HepG2 (cell line): ENCODE measurements around the gene SIK3. TPM values are rescaled to one million over a fixed set of nuclear protein-coding genes. Genes with fewer than 3 reads are reported as not detected.

Source experiments
- CREM ChIP-seq, 2 experiments: sonication (generic) in 1 of 2; formaldehyde crosslinking in 1 of 2; IDR thresholded peaks; 2 replicates each; pipeline versions ENCODE4 v1.4.0 to v1.6.1; 2016 to 2020; ENCODE audit warnings: antibody characterized with exemption in 1 of 2, mild to moderate bottlenecking in 1 of 2, missing genetic modification reagents in 1 of 2
- FOXC1 ChIP-seq: sonication (generic); formaldehyde crosslinking; IDR thresholded peaks from 2 replicates; pipeline ENCODE4 v1.8.0; 2022; ENCODE audit warnings: mild to moderate bottlenecking, missing genetic modification reagents, borderline replicate concordance
- GATAD1 ChIP-seq: IDR thresholded peaks from 2 replicates; pipeline ENCODE4 v1.6.1; 2016; ENCODE audit warnings: missing genetic modification reagents, missing compliant biosample characterization
- KAT2B ChIP-seq: fragments of 150-350 bp; IDR thresholded peaks from 2 replicates; pipeline ENCODE4 v1.6.1; 2014; ENCODE audit warnings: low read depth, low read length, borderline replicate concordance
- MTA1 ChIP-seq: sonication (generic); formaldehyde crosslinking; IDR thresholded peaks from 2 replicates; pipeline ENCODE4 v1.4.0; 2020; ENCODE audit warnings: missing genetic modification reagents, mild to moderate bottlenecking, borderline replicate concordance
- NFKBIZ ChIP-seq: IDR thresholded peaks from 2 replicates; pipeline ENCODE4 v1.6.1; 2018; ENCODE audit warnings: missing genetic modification reagents, missing compliant biosample characterization
- NR3C1 ChIP-seq: sonication (generic); formaldehyde crosslinking; IDR thresholded peaks from 2 replicates; pipeline ENCODE4 v1.4.0; 2020; ENCODE audit warnings: missing genetic modification reagents
- PHF20 ChIP-seq: sonication (generic); formaldehyde crosslinking; IDR thresholded peaks from 2 replicates; pipeline ENCODE4 v1.5.0; 2020; ENCODE audit warnings: mild to moderate bottlenecking, missing genetic modification reagents
- REPIN1 ChIP-seq: sonication (generic); formaldehyde crosslinking; IDR thresholded peaks from 2 replicates; pipeline ENCODE4 v1.8.0; 2022; ENCODE audit warnings: missing genetic modification reagents, low read depth, mild to moderate bottlenecking, borderline replicate concordance
- SCMH1 ChIP-seq: sonication (generic); formaldehyde crosslinking; IDR thresholded peaks from 2 replicates; pipeline ENCODE4 v1.9.0; 2021; ENCODE audit warnings: missing genetic modification reagents, mild to moderate bottlenecking, borderline replicate concordance
- SNRNP70 ChIP-seq: fragments of 200-400 bp; formaldehyde crosslinking; IDR thresholded peaks from 2 replicates; pipeline ENCODE4 v1.6.1; 2017; ENCODE audit warnings: mild to moderate bottlenecking, low read depth, low read length, moderate library complexity
- SP2 ChIP-seq: sonication (generic); formaldehyde crosslinking; IDR thresholded peaks from 2 replicates; pipeline ENCODE4 v1.5.1; 2020; ENCODE audit warnings: mild to moderate bottlenecking, missing genetic modification reagents
- STAT6 ChIP-seq: sonication (generic); formaldehyde crosslinking; IDR thresholded peaks from 2 replicates; pipeline ENCODE4 v1.4.0; 2020; ENCODE audit warnings: missing genetic modification reagents, mild to moderate bottlenecking, borderline replicate concordance
- ZBED4 ChIP-seq: sonication (generic); formaldehyde crosslinking; IDR thresholded peaks from 2 replicates; pipeline ENCODE4 v1.4.0; 2020; ENCODE audit warnings: missing genetic modification reagents, borderline replicate concordance
- ZFY ChIP-seq: sonication (generic); formaldehyde crosslinking; IDR thresholded peaks from 2 replicates; pipeline ENCODE4 v1.4.0; 2020; ENCODE audit warnings: missing genetic modification reagents
- ZNF570 ChIP-seq: sonication (generic); formaldehyde crosslinking; IDR thresholded peaks from 2 replicates; pipeline ENCODE4 v1.4.0; 2020; ENCODE audit warnings: mild to moderate bottlenecking, missing genetic modification reagents, borderline replicate concordance
- ZNF572 ChIP-seq: sonication (generic); formaldehyde crosslinking; IDR thresholded peaks from 2 replicates; pipeline ENCODE4 v1.5.1; 2020; ENCODE audit warnings: mild to moderate bottlenecking, missing genetic modification reagents
- ZNF639 ChIP-seq: conservative IDR thresholded peaks from 2 replicates; pipeline ENCODE4 v1.6.1; 2018; ENCODE audit warnings: missing genetic modification reagents
- ZNF7 ChIP-seq: IDR thresholded peaks from 2 replicates; pipeline ENCODE4 v1.6.1; 2016; ENCODE audit warnings: missing biosample characterization, missing genetic modification reagents
- polyA plus RNA-seq, 8 experiments: library from polyadenylated mRNA; depleted of rRNA in 3 of 8; stranded (reverse) in 7 of 8; unstranded in 1 of 8; fragments of >200 nt; fragmentation: Illumina TruSeq in 4 of 8; extraction: Trizol in 4 of 8; gene quantifications; 2 replicates each; pipeline versions ENCODE4 v1.2.1 to v1.2.3, GENCODE V29; 2011 to 2016; ENCODE audit warnings: low read depth in 4 of 8, missing spikeins in 1 of 8, mixed read lengths in 1 of 8; ENCODE audit not compliant: insufficient read depth in 1 of 8
- total RNA-seq, 5 experiments: library from RNA; depleted of rRNA; stranded (reverse); fragments of >200 nt; fragmentation: Illumina TruSeq; extraction: Trizol; gene quantifications; 2 replicates each; pipeline ENCODE4 v1.2.3, GENCODE V29; 2016; ENCODE audit warnings: low read depth in 1 of 5

The SIK3 gene
- total and polyA plus RNA-seq, 2 of the 13 experiments (the other 11 are each of a cell fraction or from before 2014, with no cell fraction given): 5.7 to 9.8 TPM

GRCh38 chr11:117095284-117096161 lies 2.7 kb downstream of the SIK3 start (continued):
- TF ChIP-seq GATAD1 (CRISPR knock-in tag): 0 out of 2 replicates have a peak, but pooled peaks have one; percentile 43
- no peak for TF ChIP-seq SP2 (CRISPR knock-in tag)
- no peak for TF ChIP-seq ZNF570 (CRISPR knock-in tag)
- no peak for TF ChIP-seq KAT2B
- peak; percentile 71; the same call in 1 of the 2 replicates for TF ChIP-seq CREM (IDR thresholded peaks at IDR 0.05)
- no peak for TF ChIP-seq CREM (CRISPR knock-in tag; IDR thresholded peaks at IDR 0.05)
- no peak for TF ChIP-seq ZNF572 (CRISPR knock-in tag)
- TF ChIP-seq ZBED4 (CRISPR knock-in tag): no peak
- TF ChIP-seq FOXC1: no peak
- TF ChIP-seq NR3C1 (CRISPR knock-in tag): no peak
- no peak for TF ChIP-seq ZNF7
- TF ChIP-seq STAT6 (CRISPR knock-in tag): peak; percentile 45; the same call in 1 of the 2 replicates
- TF ChIP-seq REPIN1 (CRISPR knock-in tag): no peak
- TF ChIP-seq SCMH1: no peak
- no peak for TF ChIP-seq ZNF639
- TF ChIP-seq NFKBIZ: 0 out of 2 replicates have a peak, but pooled peaks have one; percentile 53
- TF ChIP-seq SNRNP70: no peak
- TF ChIP-seq MTA1 (CRISPR knock-in tag): no peak
- TF ChIP-seq PHF20 (CRISPR knock-in tag): no peak
- TF ChIP-seq ZFY (CRISPR knock-in tag): no peak
